ENCODE measurements around the gene XYLT1.

XYLT1 gene

GRCh38 chr16:17365211-17365541 is 105.6 kb downstream of the XYLT1 start:
- no peak for TF ChIP-seq CTCF (IDR thresholded peaks at IDR 0.05; ENCODE audit: extremely low read depth, insufficient read depth, missing control alignments)
- in situ Hi-C loops (cut with MboI; ENCODE audit: low pct_unique_long_range_greater_than_20kb, low sequenced_read_pairs, unreplicated experiment): no loop called here
- no peak for DNase-seq (ENCODE audit: low spot score)

- no peak for TF ChIP-seq CTCF (IDR thresholded peaks at IDR 0.05; ENCODE audit: extremely low read depth, insufficient read depth, missing control alignments)
- DNase-seq (ENCODE audit: low spot score): no peak
- in situ Hi-C loops (cut with MboI; ENCODE audit: low pct_unique_long_range_greater_than_20kb, low sequenced_read_pairs, unreplicated experiment): no loop called here
These were observed 106.2 kb downstream of the XYLT1 start for GRCh38 chr16:17364319-17365210.

- DNase-seq (ENCODE audit: low spot score): no peak
- TF ChIP-seq CTCF (IDR thresholded peaks at IDR 0.05; ENCODE audit: extremely low read depth, insufficient read depth, missing control alignments): no peak
- in situ Hi-C loops (cut with MboI; ENCODE audit: low pct_unique_long_range_greater_than_20kb, low sequenced_read_pairs, unreplicated experiment): no loop called here
These were observed 107.8 kb downstream of the XYLT1 start for GRCh38 chr16:17362946-17363345.

- no peak for TF ChIP-seq CTCF (IDR thresholded peaks at IDR 0.05; ENCODE audit: extremely low read depth, insufficient read depth, missing control alignments)
- in situ Hi-C loops (cut with MboI; ENCODE audit: low pct_unique_long_range_greater_than_20kb, low sequenced_read_pairs, unreplicated experiment): no loop called here
- no peak for DNase-seq (ENCODE audit: low spot score)
These were observed 108.6 kb downstream of the XYLT1 start for GRCh38 chr16:17362183-17362582.

- no peak for DNase-seq (ENCODE audit: low spot score)
- TF ChIP-seq CTCF (IDR thresholded peaks at IDR 0.05; ENCODE audit: extremely low read depth, insufficient read depth, missing control alignments): no peak
- in situ Hi-C loops (cut with MboI; ENCODE audit: low pct_unique_long_range_greater_than_20kb, low sequenced_read_pairs, unreplicated experiment): no loop called here
These were observed 110.1 kb downstream of the XYLT1 start for GRCh38 chr16:17360693-17361122.

- TF ChIP-seq CTCF (IDR thresholded peaks at IDR 0.05; ENCODE audit: extremely low read depth, insufficient read depth, missing control alignments): no peak
- DNase-seq (ENCODE audit: low spot score): no peak
- in situ Hi-C loops (cut with MboI; ENCODE audit: low pct_unique_long_range_greater_than_20kb, low sequenced_read_pairs, unreplicated experiment): no loop called here
These were observed 110.9 kb downstream of the XYLT1 start for GRCh38 chr16:17359788-17360390.

Data from GM13977 (cell line).